HG02588 (cell line): ENCODE results near the gene ADARB2.

Source experiments
- ATAC-seq: cut with Tn5 transposase; IDR thresholded peaks from one replicate; pipeline ENCODE4 v1.9.1; 2021; ENCODE audit warnings: mild to moderate bottlenecking, moderate library complexity; ENCODE audit not compliant: unreplicated experiment

ADARB2 gene

GRCh38 chr10:1154531-1155295 is 582.6 kb downstream of the ADARB2 start:
- ATAC-seq = no peak

- no peak for ATAC-seq
These were observed 583.4 kb downstream of the ADARB2 start for GRCh38 chr10:1153805-1154351.

- no peak for ATAC-seq
These were observed 584.0 kb downstream of the ADARB2 start for GRCh38 chr10:1153251-1153763.

DNA sequence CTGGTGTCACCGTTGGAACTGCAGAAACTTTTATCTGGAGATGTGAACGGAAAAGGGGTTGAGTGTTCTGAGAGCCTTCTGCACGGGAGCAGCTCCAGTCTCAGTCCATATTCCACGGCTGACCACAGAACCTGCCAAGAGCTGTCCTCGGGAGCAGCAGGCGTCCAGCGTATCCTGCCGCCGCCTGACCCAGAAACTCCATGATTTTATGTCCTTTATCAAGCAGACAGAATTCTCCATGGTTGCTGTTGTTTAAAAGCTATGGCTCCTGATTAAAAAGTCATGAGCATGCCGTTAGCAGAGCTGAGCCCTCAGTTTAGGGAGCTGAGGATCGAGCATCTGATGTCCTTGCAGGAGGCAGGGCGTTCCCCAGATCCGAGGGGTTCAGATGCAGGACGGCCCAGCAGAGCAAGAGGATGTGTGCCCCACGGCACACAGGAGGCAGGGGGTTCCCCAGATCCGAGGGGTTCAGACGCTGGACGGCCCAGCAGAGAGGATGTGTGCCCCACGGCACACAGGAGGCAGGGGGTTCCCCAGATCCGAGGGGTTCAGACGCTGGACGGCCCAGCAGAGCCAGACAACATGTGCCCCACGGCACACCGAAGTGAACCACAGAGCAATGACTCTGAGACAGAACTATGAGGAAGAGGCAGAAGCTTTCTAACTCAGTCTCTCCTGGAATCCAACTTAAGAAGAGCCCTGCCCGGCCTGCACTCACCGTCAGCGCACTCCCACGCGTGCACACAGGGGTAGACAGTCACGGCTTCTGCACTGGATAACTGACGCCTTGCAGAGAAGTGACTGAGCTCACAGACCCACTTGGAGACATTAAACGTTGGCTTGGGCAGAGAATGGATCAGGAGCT is 584.7 kb downstream of the ADARB2 start:
- no peak for ATAC-seq

- ATAC-seq = no peak
These were observed 586.0 kb downstream of the ADARB2 start for GRCh38 chr10:1151076-1152033.

GRCh38 chr10:1150638-1150955 is 586.7 kb downstream of the ADARB2 start:
- no peak for ATAC-seq

GRCh38 chr10:1149793-1150637 is 587.3 kb downstream of the ADARB2 start:
- no peak for ATAC-seq

GRCh38 chr10:1148855-1149605 is 588.3 kb downstream of the ADARB2 start:
- ATAC-seq = no peak

- ATAC-seq = no peak
These were observed 589.5 kb downstream of the ADARB2 start for GRCh38 chr10:1147810-1148209.

- ATAC-seq = no peak
These were observed 594.7 kb downstream of the ADARB2 start for GRCh38 chr10:1142596-1142995.

DNA sequence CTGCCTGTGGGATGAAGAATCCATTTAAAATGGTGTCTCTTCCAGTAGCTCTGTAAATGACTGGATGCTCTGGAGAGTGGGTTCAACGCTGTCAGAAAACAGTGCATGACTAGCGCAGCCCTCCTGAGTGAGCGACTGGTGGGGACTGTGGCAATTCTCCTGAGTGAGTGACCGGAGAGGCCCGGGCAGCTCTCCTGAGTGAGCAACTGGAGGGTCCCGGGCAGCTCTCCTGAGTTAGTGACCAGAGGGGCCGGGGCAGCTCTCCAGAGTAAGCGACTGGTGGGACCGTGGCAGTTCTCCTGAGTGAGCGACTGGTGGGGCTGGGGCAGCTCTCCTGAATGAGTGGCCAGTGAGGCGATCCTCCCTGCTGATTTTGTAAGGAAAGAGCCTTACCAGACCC is 595.6 kb downstream of the ADARB2 start:
- no peak for ATAC-seq

DNA sequence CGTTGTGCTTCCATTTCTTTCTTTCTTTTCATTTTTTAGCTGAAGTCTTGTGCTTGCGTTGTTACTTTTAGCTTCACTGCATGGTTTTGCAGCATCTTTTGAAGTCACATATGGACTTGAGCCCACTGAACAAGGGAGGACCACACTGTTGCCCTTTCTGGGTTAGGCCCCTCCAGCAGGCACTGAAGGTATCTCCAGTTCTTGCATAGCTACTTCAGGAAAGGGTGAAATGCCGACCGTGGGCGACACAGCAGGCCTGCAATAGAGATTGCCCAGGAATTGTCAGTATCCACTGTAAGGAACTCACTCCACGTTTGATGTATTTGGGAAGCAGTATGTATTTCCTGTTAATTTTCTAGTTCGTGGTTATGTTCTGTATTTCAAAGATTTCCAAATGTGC is 596.1 kb downstream of the ADARB2 start:
- no peak for ATAC-seq

DNA sequence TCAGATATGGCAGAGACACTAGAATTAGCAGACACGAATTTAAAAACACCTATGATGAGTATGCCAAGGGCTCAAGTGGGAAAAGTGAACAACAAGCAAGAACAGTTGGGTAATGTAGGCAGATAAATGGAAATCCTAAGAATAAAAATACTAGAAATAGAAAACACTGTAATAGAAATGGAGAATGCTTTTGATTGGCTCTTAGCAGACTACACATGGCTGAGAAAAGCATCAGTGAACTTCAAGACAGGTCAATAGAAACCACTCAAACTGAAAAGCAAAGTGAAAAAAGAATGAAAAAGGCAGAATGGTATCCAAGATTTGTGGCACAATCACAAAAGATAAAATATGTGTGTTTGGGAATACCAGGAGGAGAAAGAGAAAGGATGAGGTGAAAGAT is 598.8 kb downstream of the ADARB2 start:
- no peak for ATAC-seq

GRCh38 chr10:1137499-1138163 is 599.7 kb downstream of the ADARB2 start:
- ATAC-seq = no peak

DNA sequence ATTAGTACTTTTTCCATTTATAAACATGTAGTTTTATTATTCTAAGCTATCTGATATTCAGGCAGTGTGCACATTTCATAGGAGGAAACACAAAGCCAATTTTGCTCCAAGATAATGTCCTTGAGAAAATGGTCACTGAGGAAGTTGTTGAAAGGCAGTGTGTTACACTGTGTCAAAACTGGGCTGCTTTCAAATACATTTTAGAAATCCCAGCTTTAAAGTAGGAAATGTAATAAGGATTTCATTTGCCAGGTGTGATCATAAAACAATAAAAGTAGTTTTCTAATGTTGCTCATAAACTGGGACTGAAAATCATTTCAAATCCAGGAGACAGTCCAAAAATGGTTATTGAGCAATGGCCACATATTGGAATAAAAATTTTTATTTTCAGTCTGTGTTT is 601.1 kb downstream of the ADARB2 start:
- ATAC-seq = no peak

GRCh38 chr10:1134156-1134555 is 603.2 kb downstream of the ADARB2 start:
- ATAC-seq = no peak

- no peak for ATAC-seq
These were observed 603.8 kb downstream of the ADARB2 start for GRCh38 chr10:1133495-1134045.

DNA sequence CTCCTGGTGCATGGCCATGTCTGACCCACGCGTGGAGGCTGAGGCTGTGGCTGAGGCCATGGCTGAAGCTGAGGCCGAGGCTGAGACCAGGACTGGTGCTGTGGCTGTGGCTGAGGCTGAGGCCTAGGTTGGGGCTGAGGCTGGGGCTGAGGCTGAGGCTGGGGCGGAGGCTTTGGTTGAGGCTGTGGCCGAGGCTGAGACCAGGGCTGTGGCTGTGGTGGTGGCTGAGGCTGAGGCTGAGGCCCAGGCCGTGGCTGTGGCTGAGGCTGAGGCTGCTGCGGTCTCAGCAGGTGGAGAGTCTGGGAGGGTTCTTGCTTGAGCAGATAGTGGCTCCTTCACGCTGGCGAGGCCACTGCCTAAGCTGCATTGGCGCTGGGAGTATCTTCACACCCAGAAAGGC is 604.7 kb downstream of the ADARB2 start:
- no peak for ATAC-seq
